HG02885 (cell line): ENCODE results near the gene SRPRB.
"Not testable (repeated sequence)": the region's sequence is repeated elsewhere in the genome, so short reads cannot be mapped to it uniquely, and the experiment has no call there.

ENCODE experiments used
- ATAC-seq: cut with Tn5 transposase; IDR thresholded peaks from one replicate; pipeline ENCODE4 v1.9.1; 2021; ENCODE audit warnings: mild to moderate bottlenecking; ENCODE audit not compliant: unreplicated experiment, poor library complexity

SRPRB gene

GRCh38 chr3:133776794-133777438 lies 28.7 kb upstream of the SRPRB start:
- no peak for ATAC-seq

DNA sequence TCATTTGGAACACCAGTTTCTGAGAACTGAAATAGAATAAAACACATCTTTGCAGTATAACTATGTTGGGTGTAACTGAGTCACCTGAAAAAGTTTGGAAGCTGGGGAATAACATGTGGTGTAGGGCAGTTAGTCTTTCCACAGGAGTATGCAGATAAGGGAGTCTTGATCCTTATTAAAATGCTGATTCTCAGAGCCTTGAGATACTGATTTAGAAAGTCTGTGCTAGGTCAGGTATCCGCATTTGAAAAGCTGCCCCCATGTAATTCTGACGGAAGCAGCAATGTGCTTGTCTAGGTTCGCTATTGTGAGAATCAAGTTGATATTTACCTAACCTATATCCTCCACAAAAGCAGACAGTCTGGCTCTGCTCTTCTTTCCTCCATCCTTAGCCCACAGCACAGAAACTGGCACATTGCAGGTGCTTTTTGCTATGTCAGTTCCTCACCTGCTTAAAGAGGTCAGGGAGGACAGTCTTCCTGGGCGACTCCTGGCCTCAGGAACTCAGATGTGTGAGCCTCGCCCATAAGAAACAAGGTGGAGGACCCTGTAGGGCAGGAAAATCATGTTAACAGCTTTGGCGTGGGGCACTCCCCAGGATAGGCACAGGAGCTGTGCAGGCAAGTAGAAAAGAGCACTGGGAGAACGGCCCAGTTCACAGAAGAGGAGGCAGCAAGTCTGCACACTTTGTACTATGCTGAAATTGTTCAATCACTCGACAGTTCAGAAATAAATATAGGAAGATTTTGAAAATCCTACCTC lies 27.6 kb upstream of the SRPRB start:
- ATAC-seq: no peak

- ATAC-seq: no peak
These were observed 25.9 kb upstream of the SRPRB start for GRCh38 chr3:133779626-133780203.

DNA sequence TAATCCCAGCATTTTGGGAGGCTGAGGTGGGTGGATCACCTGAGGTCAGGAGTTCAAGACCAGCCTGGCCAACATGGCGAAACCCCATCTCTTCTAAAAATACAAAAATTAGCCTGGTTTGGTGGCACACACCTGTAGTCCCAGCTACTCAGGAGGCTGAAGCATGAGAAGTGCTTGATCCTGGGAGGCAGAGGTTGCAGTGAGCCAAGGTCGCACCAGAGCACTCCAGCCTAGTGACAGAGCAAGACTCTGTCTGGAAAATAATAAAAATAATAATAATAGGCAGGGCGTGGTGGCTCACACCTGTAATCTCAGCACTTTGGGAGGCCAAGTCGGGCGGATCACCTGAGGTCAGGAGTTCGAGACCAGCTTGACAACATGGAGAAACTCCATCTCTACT lies 24.9 kb upstream of the SRPRB start:
- ATAC-seq: not testable (repeated sequence)

DNA sequence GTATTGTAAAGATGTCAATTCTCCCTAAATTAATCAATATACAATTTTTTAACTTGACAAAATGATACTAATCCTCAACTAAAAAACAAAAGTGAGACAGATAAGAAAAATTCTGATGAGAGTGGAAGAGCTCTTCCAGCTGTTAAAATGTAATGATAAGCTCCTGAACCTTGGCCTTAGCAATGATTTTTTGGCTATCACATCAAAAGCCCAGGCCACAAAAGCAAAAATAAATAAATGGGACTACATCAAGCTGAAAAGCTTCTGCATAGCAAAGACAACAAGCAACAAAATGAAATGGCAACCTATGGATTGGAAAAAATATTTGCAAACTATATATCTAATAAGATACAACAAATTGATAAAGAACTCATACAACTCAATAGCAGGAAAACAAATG lies 24.0 kb upstream of the SRPRB start:
- no peak for ATAC-seq

GRCh38 chr3:133782454-133782853 lies 23.2 kb upstream of the SRPRB start:
- no peak for ATAC-seq

DNA sequence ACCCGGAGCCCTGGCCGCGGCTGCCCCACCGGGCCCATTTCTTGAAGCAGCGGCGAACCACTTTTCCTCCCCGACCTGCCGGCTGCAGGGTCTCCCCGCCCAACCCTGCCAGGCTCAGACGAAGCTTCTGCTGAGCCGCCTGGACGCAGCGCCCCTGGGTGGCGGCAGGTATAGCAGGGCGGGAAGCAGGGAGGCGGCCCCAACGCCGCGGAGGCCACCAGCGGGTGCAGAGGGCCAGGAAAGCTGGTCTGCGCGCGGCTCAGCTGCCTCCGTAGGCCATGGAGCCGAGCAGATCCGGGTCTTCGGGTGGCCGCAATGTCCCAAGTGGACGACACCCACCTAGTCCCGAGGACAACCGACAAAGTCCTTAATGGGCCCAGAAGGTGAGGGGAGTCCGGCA lies 21.9 kb upstream of the SRPRB start:
- no peak for ATAC-seq

DNA sequence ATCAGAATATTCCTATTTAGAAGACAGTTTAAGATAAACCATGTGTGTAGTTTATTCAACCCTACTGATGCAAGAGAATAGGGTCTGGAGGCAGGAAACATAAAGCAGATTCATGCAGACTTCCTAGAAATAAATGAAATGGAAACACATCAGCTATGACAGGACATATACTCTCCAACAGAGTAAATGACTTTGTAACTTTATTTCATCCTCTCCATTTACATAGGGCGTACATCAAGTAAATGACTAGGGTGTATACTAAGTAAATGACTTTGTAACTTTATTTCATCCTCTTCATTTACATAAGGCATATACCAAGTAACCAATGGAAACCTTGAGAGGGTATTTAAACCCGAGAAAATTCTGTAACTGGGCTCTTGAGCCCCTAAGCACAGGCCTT lies 17.6 kb upstream of the SRPRB start:
- no peak for ATAC-seq

DNA sequence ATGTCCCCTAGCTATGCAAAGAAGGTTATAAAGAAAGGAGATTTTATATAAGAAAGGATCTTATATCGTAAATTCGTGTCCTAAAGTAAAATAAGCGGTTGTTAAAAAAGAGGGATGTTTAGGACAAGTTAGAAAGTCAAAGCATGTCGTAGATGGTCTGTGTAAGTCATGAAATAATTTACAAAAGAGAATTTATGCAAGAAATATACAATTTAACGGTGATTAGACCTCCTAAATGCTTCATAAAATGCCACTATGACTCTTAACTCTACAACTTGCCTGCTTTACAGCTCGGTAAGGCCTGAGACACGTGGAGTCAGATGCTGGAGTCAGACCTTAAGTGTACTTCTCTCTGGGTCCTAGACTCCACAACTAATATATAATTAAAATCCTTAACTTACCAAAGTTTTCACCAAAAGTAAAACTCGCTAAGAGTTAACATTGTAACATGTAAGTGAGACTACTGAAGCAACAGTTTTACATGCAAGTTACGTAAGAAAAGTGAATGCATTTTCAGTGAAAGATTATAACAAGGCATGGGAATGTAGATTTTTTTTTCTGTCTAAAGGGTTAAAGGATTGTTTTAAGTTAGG lies 13.3 kb upstream of the SRPRB start:
- ATAC-seq: no peak

GRCh38 chr3:133797396-133798105 lies 8.1 kb upstream of the SRPRB start:
- no peak for ATAC-seq

- ATAC-seq: no peak
These were observed 5.6 kb upstream of the SRPRB start for GRCh38 chr3:133799794-133800585.

GRCh38 chr3:133803469-133803868 lies 2.1 kb upstream of the SRPRB start:
- no peak for ATAC-seq

DNA sequence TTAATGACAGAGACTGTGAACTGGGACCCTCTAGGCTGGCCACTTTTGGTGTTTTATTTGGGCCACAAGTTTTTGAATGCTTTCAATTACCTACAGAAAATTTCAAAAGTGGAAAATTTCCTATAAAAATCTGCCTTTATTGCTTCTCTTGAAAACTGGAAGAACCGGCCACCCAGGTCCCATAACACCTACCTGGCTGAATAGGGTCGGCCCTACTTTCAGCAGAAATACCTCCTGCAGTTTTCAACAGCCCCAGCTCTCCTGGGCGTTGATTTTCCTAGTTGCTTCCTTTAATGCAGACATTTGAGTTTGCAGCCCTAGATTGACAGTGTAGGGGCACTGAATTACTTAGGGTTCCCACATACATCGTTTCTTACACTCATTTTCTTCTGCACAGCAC lies 719 bp upstream of the SRPRB start:
- ATAC-seq: no peak

DNA sequence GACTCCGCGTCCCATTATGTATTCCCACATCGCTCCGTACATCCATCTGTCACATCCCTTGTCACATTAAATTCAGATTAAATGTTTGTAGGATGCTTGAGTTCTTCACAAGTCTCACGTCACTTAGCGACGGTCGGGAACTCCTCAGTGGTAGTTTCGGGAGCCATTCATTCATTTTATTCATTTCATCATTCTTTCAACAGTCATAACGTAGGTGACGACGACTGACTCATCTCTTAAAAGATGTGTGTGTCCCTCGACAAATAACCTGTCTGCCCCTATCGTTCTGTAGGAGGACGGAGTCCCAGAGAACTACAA lies 272 bp upstream of the SRPRB start:
- no peak for ATAC-seq

DNA sequence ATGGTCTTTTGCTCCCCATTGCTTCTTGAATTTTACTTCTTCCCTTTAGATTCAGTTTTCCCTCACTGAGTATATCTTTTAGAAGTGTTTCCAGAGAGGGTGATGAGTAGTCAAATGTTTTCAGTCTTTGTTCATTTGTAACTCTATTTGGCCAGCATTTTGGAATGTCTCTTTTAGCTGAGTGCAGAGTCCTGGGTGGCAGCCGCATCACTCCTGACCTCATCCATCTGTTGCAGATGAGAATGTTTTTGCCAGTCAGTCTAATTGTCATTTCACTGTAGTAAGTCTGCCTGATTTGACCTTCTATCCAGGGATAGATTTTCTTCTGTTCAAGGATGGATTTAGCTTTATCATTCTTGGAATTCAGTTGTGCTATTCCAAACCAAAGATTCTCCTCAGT lies 7.3 kb downstream of the SRPRB start:
- no peak for ATAC-seq

DNA sequence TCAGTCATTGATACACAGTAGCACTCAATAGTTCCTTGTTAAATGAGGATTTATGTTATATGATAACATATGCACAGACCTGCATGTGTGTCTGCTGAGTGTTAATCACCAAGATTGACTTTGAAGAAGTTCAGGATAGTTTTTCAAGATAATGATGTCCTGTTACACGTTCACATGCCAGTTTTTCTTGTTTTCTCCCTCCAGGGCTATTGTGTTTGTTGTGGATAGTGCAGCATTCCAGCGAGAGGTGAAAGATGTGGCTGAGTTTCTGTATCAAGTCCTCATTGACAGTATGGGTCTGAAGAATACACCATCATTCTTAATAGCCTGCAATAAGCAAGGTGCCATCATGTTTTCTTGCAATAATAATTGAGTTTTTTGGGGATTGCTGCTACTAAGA lies 9.8 kb downstream of the SRPRB start:
- ATAC-seq: no peak

DNA sequence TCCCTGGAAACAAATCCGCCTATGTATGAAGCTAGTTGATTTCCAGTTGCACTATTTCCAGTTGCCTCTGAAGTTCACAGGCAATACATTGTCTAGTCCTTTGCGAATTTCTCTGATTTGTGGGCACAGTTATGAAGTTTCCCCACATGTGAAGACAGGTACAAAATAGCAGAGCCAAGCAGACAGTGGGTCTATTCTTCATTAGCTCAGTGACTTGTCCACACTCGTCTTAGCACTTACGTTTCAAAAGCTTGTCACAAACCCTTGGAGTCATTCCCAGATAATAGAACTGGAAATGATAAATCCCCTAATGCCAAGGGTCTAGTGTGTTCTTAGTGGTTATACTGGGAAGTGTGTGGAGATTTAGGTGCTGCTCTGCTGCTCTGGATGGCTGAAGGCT lies 14.5 kb downstream of the SRPRB start:
- no peak for ATAC-seq

DNA sequence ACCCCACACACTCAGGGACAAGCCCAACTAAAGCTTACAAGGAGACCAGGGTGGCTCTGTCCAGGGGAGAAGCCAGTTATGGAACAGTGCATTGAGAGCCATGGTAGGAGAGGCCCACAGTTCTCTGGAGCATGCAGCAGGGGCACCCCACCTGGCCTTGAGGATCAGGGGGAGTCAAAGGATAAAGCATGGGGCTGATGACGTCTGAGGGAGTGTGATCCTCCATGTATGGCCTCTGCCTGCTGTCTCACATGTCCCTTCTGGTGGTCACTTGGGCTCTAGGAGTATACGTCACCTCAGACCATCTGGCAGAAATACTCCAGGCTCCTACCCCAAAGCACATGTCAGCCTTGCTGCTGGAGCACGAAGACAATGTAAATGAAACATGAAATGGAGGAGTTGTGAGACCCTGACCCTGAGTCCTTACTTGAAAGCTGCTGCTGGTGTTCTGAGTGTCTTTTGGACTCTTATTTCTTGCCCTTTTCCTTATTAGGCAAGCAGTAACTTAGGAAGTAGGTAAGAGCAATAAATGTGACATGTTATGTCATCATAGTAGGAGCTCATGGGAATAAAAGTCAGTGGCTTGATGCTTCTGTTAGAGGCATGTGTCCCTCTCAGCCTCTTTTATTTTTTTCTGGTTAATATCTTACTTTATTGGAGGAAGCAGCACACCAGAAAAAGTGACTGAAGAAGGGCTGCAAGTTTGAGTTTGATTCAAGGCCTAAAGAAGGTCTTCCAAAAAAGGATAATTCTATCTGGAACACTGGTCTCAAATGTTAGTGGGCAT lies 15.5 kb downstream of the SRPRB start:
- no peak for ATAC-seq
